Neural cell (in vitro differentiated cells): ENCODE data around the gene MYO9A. TPM values are rescaled to one million over a fixed set of nuclear protein-coding genes. Genes with fewer than 3 reads are reported as not detected.

Source experiments
- H2AFZ ChIP-seq: fragments of 200-600, 300-800 bp; sonication (generic), shearing (Covaris generic); 2 replicates; pipeline ENCODE4 v1.6.0; 2014; ENCODE audit warnings: low read depth, mild to moderate bottlenecking, antibody characterized with exemption, low read length, moderate library complexity
- H3F3A ChIP-seq: fragments of 200-600 bp; shearing (Covaris generic); 2 replicates; pipeline ENCODE4 v1.6.1; 2016; ENCODE audit warnings: mild to moderate bottlenecking, moderate library complexity, mixed read lengths, antibody characterized with exemption, low read length; ENCODE audit not compliant: insufficient read depth, poor library complexity, severe bottlenecking
- H3K27ac ChIP-seq: fragments of 200-600, 300-800 bp; sonication (generic), shearing (Covaris generic); 2 replicates; pipeline ENCODE4 v1.5.1; 2014; ENCODE audit warnings: mild to moderate bottlenecking, low read length, moderate library complexity
- H3K27me3 ChIP-seq: fragments of 300-800, 200-600 bp; sonication (generic), shearing (Covaris generic); 2 replicates; pipeline ENCODE4 v1.6.0; 2014; ENCODE audit warnings: mild to moderate bottlenecking, low read depth, low read length, moderate library complexity; ENCODE audit not compliant: insufficient read depth
- H3K36me3 ChIP-seq: fragments of 300-800, 200-600 bp; sonication (generic), shearing (Covaris generic); 2 replicates; pipeline ENCODE4 v1.5.1; 2014; ENCODE audit warnings: mild to moderate bottlenecking, antibody characterized with exemption, low read length, moderate library complexity; ENCODE audit not compliant: insufficient read depth
- H3K4me2 ChIP-seq: fragments of 300-800, 200-600 bp; sonication (generic), shearing (Covaris generic); 2 replicates; pipeline ENCODE4 v1.6.0; 2014; ENCODE audit warnings: mild to moderate bottlenecking, low read length
- H3K4me3 ChIP-seq: fragments of 300-800, 200-600 bp; sonication (generic), shearing (Covaris generic); 2 replicates; pipeline ENCODE4 v1.5.1; 2014; ENCODE audit warnings: mild to moderate bottlenecking, low read length, moderate library complexity
- H3K79me2 ChIP-seq: fragments of 200-600 bp; shearing (Covaris generic); replicated peaks from 2 replicates; pipeline ENCODE4 v1.6.0; 2014; ENCODE audit warnings: mild to moderate bottlenecking, low read length, moderate library complexity; ENCODE audit not compliant: insufficient read depth
- H3K9ac ChIP-seq: fragments of 300-800, 200-600 bp; sonication (generic), shearing (Covaris generic); 2 replicates; pipeline ENCODE4 v1.6.1; 2016; ENCODE audit warnings: mild to moderate bottlenecking, low read length, mixed read lengths
- H3K9me2 ChIP-seq: fragments of 200-600 bp; shearing (Covaris generic); 2 replicates; pipeline ENCODE4 v1.6.1; 2016; ENCODE audit warnings: mild to moderate bottlenecking, low read length, mixed read lengths; ENCODE audit not compliant: insufficient read depth
- H3K9me3 ChIP-seq: fragments of 200-600, 300-800 bp; sonication (generic), shearing (Covaris generic); 2 replicates; pipeline ENCODE4 v1.6.1; 2016; ENCODE audit warnings: mild to moderate bottlenecking, mixed run types, low read length, moderate library complexity, mixed read lengths
- H4K20me1 ChIP-seq: fragments of 200-600 bp; shearing (Covaris generic); 2 replicates; pipeline ENCODE4 v1.6.1; 2016; ENCODE audit warnings: mild to moderate bottlenecking, mixed run types; ENCODE audit not compliant: insufficient read depth
- CTCF ChIP-seq: fragments of 450-650 bp; IDR thresholded peaks from 2 replicates; pipeline ENCODE4 v1.5.1; 2014; ENCODE audit warnings: antibody characterized with exemption, mild to moderate bottlenecking, moderate library complexity; ENCODE audit not compliant: poor library complexity, severe bottlenecking
- EP300 ChIP-seq: fragments of 450-650 bp; conservative IDR thresholded peaks from 2 replicates; pipeline ENCODE4 v1.6.1; 2014; ENCODE audit warnings: antibody characterized with exemption, mild to moderate bottlenecking, moderate library complexity; ENCODE audit not compliant: poor library complexity, severe bottlenecking
- EZH2 ChIP-seq: fragments of 200-600, 300-800 bp; shearing (Covaris generic), sonication (generic); IDR thresholded peaks from 2 replicates; pipeline ENCODE4 v1.6.1; 2014; ENCODE audit warnings: antibody characterized with exemption, low read length, borderline replicate concordance, mild to moderate bottlenecking; ENCODE audit not compliant: insufficient read depth, poor library complexity, severe bottlenecking
- MXI1 ChIP-seq: fragments of 450-650 bp; conservative IDR thresholded peaks from 2 replicates; pipeline ENCODE4 v1.6.1; 2014; ENCODE audit warnings: antibody characterized with exemption, mild to moderate bottlenecking; ENCODE audit not compliant: poor library complexity, severe bottlenecking
- POLR2AphosphoS5 ChIP-seq: IDR thresholded peaks from 2 replicates; pipeline ENCODE4 v1.6.1; 2012
- RAD21 ChIP-seq: fragments of 450-650 bp; conservative IDR thresholded peaks from 2 replicates; pipeline ENCODE4 v1.6.1; 2014; ENCODE audit warnings: antibody characterized with exemption, mild to moderate bottlenecking, moderate library complexity
- REST ChIP-seq: IDR thresholded peaks from 2 replicates; pipeline ENCODE4 v1.6.1; 2012; ENCODE audit warnings: borderline replicate concordance
- SMC3 ChIP-seq: fragments of 450-650 bp; conservative IDR thresholded peaks from 2 replicates; pipeline ENCODE4 v1.6.1; 2014; ENCODE audit warnings: antibody characterized with exemption, mild to moderate bottlenecking, moderate library complexity; ENCODE audit not compliant: poor library complexity
- TAF1 ChIP-seq: IDR thresholded peaks from 2 replicates; pipeline ENCODE4 v1.6.1; 2012; ENCODE audit warnings: low read depth
- polyA plus RNA-seq: library from polyadenylated mRNA; depleted of rRNA; stranded (reverse); fragments of >200 nt; gene quantifications from 2 replicates; pipeline ENCODE4 v1.2.3, GENCODE V29; 2014

Gene MYO9A
- polyA plus RNA-seq, 1 donor from 2014 or later: 22.7 TPM

- no peak overlapping the region for H2AFZ ChIP-seq
- no peak overlapping the region for H3K4me3 ChIP-seq
- no peaks in the 10 kb centered on the region for H3K27me3 ChIP-seq
- H3F3A ChIP-seq: no peaks in the 10 kb centered on the region
- peaks cover 3% of the 10 kb centered on the region for H3K36me3 ChIP-seq
- H3K79me2 ChIP-seq: no peaks in the 10 kb centered on the region
- no peaks in the 10 kb centered on the region for H3K9me2 ChIP-seq
- no peak overlapping the region for H3K9ac ChIP-seq
- no peak for TF ChIP-seq EP300
- no peak for TF ChIP-seq RAD21
- TF ChIP-seq EZH2: no peak
- no peak for TF ChIP-seq MXI1
- TF ChIP-seq REST: no peak
- no peak for TF ChIP-seq CTCF
- TF ChIP-seq TAF1: no peak
- no peak for TF ChIP-seq SMC3
- no peak for TF ChIP-seq POLR2AphosphoS5
- H4K20me1 ChIP-seq: no peaks in the 10 kb centered on the region
- H3K9me3 ChIP-seq: no peaks in the 10 kb centered on the region
- H3K4me2 ChIP-seq: no peak overlapping the region
- H3K27ac ChIP-seq: no peak overlapping the region
These were observed 120.3 kb downstream of the MYO9A start for GRCh38 chr15:71997691-71998090.

DNA sequence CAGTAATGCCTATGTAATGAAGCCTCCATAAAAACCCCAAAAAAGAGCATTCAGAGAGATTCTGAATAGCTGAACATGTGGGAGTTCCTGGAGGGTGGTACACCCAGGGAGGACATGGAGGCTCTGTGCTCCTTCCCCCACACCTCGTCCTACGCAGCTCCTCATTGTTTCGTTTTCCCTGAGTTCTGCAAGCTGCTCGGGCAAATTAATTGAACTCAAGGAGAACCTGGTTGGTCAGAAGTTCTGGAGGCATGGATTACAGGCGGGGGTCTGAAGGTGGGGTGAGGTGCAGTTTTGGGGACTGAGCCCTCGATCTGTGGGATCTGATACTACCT, 142.2 kb downstream of the MYO9A start:
- H3F3A ChIP-seq: no peaks in the 10 kb centered on the region

DNA sequence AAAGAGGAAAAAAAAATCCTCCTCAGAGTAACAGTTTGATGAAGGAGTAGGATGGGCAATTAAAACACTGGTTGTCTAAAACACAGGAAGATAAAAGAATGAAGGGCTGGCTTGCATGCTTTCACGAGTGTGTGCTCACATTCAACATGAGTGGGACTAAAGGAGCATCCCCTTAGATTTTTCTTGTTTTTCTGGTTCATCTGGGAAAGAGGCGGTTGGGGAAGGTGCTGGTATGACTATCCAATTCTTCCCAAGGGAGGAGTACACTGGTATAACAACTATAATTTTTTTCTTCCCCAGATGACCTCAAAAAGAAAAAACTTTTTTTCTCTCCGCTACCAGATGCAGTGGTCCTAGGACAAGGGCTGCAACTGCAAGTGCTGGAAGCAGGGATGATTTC, 143.7 kb downstream of the MYO9A start:
- Histone ChIP-seq H3K9me2 (no peaks in the 10 kb centered on the region), H4K20me1 (no peaks in the 10 kb centered on the region), H3K79me2 (no peaks in the 10 kb centered on the region), H3K9ac (no peak overlapping the region), H3K9me3 (no peaks in the 10 kb centered on the region), H2AFZ (no peak overlapping the region), H3F3A (no peaks in the 10 kb centered on the region), H3K36me3 (no peaks in the 10 kb centered on the region), H3K27me3 (no peaks in the 10 kb centered on the region), H3K4me3 (no peak overlapping the region), H3K27ac (no peak overlapping the region), H3K4me2 (no peak overlapping the region)
- no peak for TF ChIP-seq POLR2AphosphoS5

More for the DNA sequence above, 142.2 kb downstream of the MYO9A start:
- Histone ChIP-seq H4K20me1 (no peaks in the 10 kb centered on the region), H3K79me2 (no peaks in the 10 kb centered on the region), H3K27me3 (no peaks in the 10 kb centered on the region), H2AFZ (no peak overlapping the region), H3K9me3 (no peaks in the 10 kb centered on the region), H3K27ac (no peak overlapping the region), H3K4me2 (no peak overlapping the region), H3K36me3 (no peaks in the 10 kb centered on the region), H3K9ac (no peak overlapping the region), H3K9me2 (no peaks in the 10 kb centered on the region), H3K4me3 (no peak overlapping the region)
- TF ChIP-seq TAF1: no peak
- TF ChIP-seq EP300: no peak
